Transverse colon (tissue), 3 donors: ENCODE data around the gene PDE4D.

Experiments
- EP300 ChIP-seq: sonication (generic); formaldehyde crosslinking; IDR thresholded peaks from one replicate; pipeline ENCODE4 v1.6.1; 2017; ENCODE audit warnings: antibody characterized with exemption, low read depth
- POLR2A ChIP-seq: fragments of 450-650 bp; IDR thresholded peaks from one replicate; pipeline ENCODE4 v1.6.1; 2016; ENCODE audit warnings: antibody characterized with exemption, mild to moderate bottlenecking, moderate library complexity
- TF ChIP-seq, protein P1 (sequence below), 5 experiments: fragments of 200-600 bp in 3 of 5; fragments of 450-650 bp in 2 of 5; sonication (generic) in 3 of 5; IDR thresholded peaks; 1 replicate in 2 of 5; 2 replicates in 3 of 5; pipeline ENCODE4 v1.5.1; 2016 to 2017; ENCODE audit warnings: antibody characterized with exemption in 5 of 5, inconsistent platforms in 3 of 5, mild to moderate bottlenecking in 2 of 5, moderate library complexity in 1 of 5

DNA sequence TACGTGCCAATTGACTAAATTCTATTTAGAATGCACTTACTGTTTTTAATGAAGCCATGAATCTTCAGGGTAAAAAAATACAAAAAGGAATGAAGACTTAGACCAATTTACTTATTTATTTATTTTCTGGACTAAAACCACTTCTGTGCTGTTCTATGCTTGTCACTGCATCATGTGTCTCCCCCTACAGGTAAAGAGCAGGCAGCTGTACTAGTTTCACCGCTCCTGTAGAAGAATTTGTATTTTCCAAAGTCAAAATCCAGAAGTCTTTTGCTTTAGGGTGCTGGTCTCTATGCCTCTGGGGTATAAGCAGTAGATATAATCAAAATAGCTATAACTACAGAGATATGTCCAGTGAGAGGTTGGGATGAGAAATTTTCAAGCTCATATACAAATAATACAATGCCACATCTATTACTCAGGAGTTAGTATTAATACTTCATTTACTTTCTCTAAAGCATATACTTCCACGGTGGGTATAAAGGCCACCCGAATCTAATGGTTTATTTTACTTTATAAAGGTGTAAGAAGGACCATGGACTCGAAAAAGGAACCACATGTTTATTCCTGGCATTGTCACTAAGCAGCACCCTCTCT, 719.2 kb downstream of the PDE4D start:
- TF ChIP-seq, protein P1, sequence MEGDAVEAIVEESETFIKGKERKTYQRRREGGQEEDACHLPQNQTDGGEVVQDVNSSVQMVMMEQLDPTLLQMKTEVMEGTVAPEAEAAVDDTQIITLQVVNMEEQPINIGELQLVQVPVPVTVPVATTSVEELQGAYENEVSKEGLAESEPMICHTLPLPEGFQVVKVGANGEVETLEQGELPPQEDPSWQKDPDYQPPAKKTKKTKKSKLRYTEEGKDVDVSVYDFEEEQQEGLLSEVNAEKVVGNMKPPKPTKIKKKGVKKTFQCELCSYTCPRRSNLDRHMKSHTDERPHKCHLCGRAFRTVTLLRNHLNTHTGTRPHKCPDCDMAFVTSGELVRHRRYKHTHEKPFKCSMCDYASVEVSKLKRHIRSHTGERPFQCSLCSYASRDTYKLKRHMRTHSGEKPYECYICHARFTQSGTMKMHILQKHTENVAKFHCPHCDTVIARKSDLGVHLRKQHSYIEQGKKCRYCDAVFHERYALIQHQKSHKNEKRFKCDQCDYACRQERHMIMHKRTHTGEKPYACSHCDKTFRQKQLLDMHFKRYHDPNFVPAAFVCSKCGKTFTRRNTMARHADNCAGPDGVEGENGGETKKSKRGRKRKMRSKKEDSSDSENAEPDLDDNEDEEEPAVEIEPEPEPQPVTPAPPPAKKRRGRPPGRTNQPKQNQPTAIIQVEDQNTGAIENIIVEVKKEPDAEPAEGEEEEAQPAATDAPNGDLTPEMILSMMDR (IDR thresholded peaks at IDR 0.05), result peak; percentile 74 to 80 (median 78)
- TF ChIP-seq POLR2A (no peak), EP300 (no peak)
